HUES48 (cell line): ENCODE measurements around the gene GPR55.
"Not testable (repeated sequence)": the region's sequence is repeated elsewhere in the genome, so short reads cannot be mapped to it uniquely, and the experiment has no call there.

Experiments used
- H3K27ac ChIP-seq: one replicate; pipeline ENCODE4 v1.7.0; 2013; ENCODE audit warnings: low read depth, low read length, inconsistent platforms
- H3K27me3 ChIP-seq: 2 replicates; pipeline ENCODE4 v1.6.1; 2013; ENCODE audit warnings: mild to moderate bottlenecking, low read length; ENCODE audit not compliant: control insufficient read depth, insufficient read depth
- H3K36me3 ChIP-seq: 2 replicates; pipeline ENCODE4 v1.6.1; 2013; ENCODE audit warnings: low read length; ENCODE audit not compliant: control insufficient read depth, insufficient read depth
- H3K4me1 ChIP-seq: 2 replicates; pipeline ENCODE4 v1.6.1; 2013; ENCODE audit warnings: mild to moderate bottlenecking, low read length; ENCODE audit not compliant: control insufficient read depth, insufficient read depth
- H3K4me3 ChIP-seq: 2 replicates; pipeline ENCODE4 v1.5.1; 2013; ENCODE audit warnings: mild to moderate bottlenecking, low read depth, low read length
- H3K9ac ChIP-seq: 2 replicates; pipeline ENCODE4 v1.6.1; 2013; ENCODE audit warnings: mild to moderate bottlenecking, low read depth, low read length, moderate library complexity
- H3K9me3 ChIP-seq: 2 replicates; pipeline ENCODE4 v1.6.1; 2013; ENCODE audit warnings: low read length; ENCODE audit not compliant: control insufficient read depth, insufficient read depth

GPR55 gene

DNA sequence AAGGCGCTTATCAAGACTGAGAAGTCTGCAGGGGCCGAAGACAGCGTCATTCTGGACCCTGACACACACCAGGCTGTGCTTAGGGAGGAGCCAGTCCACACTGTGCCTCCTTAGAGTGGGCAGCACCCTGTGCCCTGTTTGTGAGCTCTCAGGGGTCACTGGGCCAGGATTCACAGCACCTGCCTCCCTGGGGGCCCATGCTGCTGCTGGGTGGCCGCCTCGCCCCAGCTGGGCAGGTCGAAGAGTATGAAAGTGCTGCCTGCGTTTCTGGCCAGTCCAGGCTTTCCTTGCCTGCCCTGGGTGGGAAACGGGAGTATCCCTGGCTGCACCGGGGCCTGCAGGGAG lies 15.4 kb upstream of the GPR55 start:
- Histone ChIP-seq H3K9ac (no peak overlapping the region), H3K27ac (no peak overlapping the region), H3K4me1 (no peaks in the 10 kb centered on the region), H3K9me3 (peaks cover 4% of the 10 kb centered on the region; the same call in 1 of the 2 replicates), H3K27me3 (no peaks in the 10 kb centered on the region), H3K36me3 (no peaks in the 10 kb centered on the region), H3K4me3 (no peak overlapping the region)

DNA sequence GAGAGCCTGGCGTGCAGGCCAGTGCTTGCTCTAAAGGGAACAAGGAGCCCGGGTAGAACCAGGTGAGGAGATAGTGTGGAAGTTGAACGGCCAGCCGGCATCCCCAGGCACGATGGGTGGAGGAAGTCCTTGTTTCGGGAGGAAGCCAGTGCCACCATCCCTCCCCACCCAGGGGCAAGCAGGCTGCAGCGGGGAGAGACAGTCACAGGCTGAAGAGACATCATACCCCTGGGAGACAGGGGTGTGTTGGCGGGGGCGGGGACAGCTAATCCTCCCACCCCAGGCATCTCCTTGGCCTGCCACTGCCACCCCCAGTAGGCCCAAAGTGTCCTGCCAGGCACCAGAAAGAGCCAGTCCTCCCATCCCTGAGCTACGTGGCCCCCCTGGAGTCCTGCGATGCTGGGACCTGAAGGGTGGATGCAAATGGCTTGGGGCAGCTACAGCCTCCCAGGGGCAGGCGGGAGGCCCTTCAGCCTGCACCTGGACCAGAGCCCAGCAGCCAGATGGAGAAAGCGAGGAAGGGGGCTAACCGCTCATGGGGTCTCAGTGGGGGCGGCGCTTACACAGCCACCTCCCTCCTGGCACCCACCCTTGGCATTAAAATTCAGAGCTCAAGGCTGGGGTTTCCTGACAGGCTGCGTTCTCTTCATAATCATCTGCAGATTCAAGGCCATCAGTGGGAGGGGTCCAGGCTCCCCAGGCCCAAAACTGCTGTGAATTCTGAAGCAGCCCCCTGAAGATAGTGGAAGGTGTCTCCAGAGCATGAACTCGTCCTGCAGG lies 14.8 kb upstream of the GPR55 start:
- H3K27me3 ChIP-seq: no peaks in the 10 kb centered on the region
- H3K36me3 ChIP-seq: no peaks in the 10 kb centered on the region
- no peak overlapping the region for H3K9ac ChIP-seq
- H3K27ac ChIP-seq: no peak overlapping the region
- no peak overlapping the region for H3K4me3 ChIP-seq
- H3K4me1 ChIP-seq: no peaks in the 10 kb centered on the region
- H3K9me3 ChIP-seq: peaks cover 4% of the 10 kb centered on the region; the same call in 1 of the 2 replicates

DNA sequence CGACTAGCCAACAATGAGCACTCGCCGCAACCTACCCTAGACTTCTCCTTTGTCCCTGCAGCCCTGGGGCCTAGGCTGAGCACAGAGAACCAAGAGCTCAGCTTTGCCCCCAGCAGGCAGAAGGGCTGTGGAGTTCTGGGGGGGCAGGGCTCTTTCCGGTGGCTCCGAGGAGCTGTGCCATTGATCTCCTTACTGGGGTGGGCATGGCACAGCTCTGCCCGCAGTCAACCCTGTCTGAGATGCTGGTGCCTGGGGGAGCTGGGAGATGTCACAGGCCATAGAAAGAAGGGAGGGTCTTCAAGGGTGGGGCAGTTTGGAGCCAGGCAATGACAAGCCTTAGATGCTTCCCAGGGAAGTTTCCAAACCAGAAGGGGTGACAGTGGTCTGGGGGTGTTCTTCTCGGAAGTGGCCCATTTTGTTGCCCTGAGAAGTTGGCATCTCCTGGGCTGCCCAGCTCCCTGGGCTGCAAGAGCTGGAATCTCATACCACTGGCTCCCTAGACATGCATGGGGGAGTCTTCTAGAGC lies 14.1 kb upstream of the GPR55 start:
- no peaks in the 10 kb centered on the region for H3K27me3 ChIP-seq
- H3K9me3 ChIP-seq: peaks cover 4% of the 10 kb centered on the region; the same call in 1 of the 2 replicates

DNA sequence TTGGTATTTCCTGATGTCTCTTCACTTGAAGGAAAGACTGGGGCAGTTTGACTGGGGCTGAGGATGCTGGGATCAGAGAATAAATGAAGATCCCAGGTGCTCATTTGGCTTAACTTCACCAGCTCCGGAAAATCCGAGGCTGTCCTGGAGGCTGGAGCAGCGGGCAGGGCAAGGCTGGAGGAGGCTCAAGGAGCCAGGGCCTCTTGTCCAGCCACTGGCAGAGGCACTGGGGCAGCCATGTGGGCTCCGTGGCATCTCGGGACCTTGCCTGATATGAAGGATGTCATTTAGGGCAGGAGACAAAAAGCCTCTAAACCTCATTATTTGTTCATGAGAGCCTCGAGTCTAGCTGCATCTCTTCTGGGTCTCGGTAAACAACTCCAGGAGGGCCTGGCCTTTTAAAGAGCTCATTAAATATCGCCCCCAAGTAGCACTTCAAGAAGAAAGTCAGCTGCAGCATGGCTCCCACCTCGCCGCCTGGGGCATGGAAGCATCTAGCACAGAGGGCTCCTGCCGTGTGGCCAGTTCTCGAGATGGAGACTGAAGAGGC lies 13.5 kb upstream of the GPR55 start:
- Histone ChIP-seq H3K9ac (no peak overlapping the region), H3K36me3 (no peaks in the 10 kb centered on the region), H3K9me3 (peaks cover 4% of the 10 kb centered on the region; the same call in 1 of the 2 replicates), H3K27me3 (no peaks in the 10 kb centered on the region), H3K4me1 (peaks cover 6% of the 10 kb centered on the region; the same call in 1 of the 2 replicates), H3K27ac (no peak overlapping the region), H3K4me3 (no peak overlapping the region)

More for the DNA sequence above, 14.1 kb upstream of the GPR55 start:
- H3K36me3 ChIP-seq: no peaks in the 10 kb centered on the region
- no peak overlapping the region for H3K9ac ChIP-seq
- H3K4me1 ChIP-seq: peaks cover 4% of the 10 kb centered on the region; the same call in 1 of the 2 replicates
- no peak overlapping the region for H3K27ac ChIP-seq
- no peak overlapping the region for H3K4me3 ChIP-seq

DNA sequence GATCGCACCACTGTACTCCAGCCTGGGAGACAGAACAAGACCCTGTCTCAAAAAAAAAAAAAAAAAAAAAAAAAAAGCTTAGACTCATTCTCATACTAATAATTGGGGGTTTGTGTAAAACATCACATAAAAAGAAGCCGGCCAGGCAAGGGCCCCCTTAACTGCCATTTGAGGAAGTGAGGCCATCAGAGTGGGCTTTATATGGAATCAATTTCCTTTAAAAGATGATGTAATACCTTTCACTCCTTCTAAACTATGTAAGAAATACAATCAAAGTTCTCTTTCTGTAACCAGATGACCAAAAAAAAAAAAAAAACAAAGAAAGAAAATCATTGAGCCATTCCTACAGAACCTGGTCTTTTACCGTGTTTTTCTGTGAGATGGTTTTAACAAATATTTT lies 13.1 kb upstream of the GPR55 start:
- no peaks in the 10 kb centered on the region for H3K27me3 ChIP-seq
- H3K9me3 ChIP-seq: peaks cover 4% of the 10 kb centered on the region; the same call in 1 of the 2 replicates
- H3K9ac ChIP-seq: no peak overlapping the region
- no peaks in the 10 kb centered on the region for H3K36me3 ChIP-seq
- no peak overlapping the region for H3K4me3 ChIP-seq
- H3K4me1 ChIP-seq: peaks cover 6% of the 10 kb centered on the region; the same call in 1 of the 2 replicates
- no peak overlapping the region for H3K27ac ChIP-seq

- Histone ChIP-seq H3K27me3 (no peaks in the 10 kb centered on the region), H3K9me3 (peaks cover 4% of the 10 kb centered on the region; the same call in 1 of the 2 replicates), H3K4me3 (no peak overlapping the region), H3K9ac (no peak overlapping the region), H3K4me1 (peaks cover 6% of the 10 kb centered on the region; the same call in 1 of the 2 replicates), H3K36me3 (no peaks in the 10 kb centered on the region), H3K27ac (no peak overlapping the region)
These were observed 12.3 kb upstream of the GPR55 start for GRCh38 chr2:230937362-230937761.

DNA sequence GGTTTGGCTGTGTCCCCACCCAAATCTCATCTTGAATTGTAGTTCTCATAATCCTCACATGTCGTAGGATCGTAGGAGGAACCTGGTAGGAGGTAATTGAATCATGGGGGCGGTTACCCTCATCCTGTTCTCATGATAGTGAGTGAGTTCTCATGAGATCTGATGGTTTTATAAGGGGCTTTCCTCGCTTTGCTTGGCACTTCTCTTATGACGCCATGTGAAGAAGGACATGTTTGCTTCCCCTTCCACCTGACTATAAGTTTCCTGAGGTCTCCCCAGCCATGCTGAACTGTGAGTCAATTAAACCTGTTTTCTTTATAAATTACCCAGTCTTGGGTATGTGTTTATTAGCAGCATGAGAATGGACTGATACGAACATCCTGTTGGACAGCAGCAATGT lies 11.2 kb upstream of the GPR55 start:
- H3K36me3 ChIP-seq, H3K27ac ChIP-seq, H3K4me1 ChIP-seq, H3K9me3 ChIP-seq, H3K27me3 ChIP-seq, H3K4me3 ChIP-seq, H3K9ac ChIP-seq: not testable (repeated sequence)

DNA sequence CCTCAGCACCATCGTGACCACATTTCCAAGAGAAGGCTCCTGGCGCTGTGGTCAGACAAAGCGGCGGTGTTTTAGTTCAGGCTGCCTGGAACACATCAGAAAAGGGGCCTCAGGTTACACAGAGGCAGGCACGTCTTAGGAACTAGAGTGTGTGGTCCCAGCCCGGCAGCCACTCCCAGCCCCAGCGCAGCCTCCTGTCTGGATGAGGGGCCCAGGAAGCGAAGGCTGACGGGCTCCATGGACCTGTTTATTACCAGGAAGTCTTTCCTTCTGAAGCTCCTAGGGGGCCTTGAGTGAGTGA lies 10.0 kb upstream of the GPR55 start:
- Histone ChIP-seq H3K9me3 (peaks cover 4% of the 10 kb centered on the region; the same call in 1 of the 2 replicates), H3K9ac (no peak overlapping the region), H3K4me3 (no peak overlapping the region), H3K27me3 (no peaks in the 10 kb centered on the region), H3K36me3 (no peaks in the 10 kb centered on the region), H3K27ac (no peak overlapping the region), H3K4me1 (peaks cover 6% of the 10 kb centered on the region; the same call in 1 of the 2 replicates)

DNA sequence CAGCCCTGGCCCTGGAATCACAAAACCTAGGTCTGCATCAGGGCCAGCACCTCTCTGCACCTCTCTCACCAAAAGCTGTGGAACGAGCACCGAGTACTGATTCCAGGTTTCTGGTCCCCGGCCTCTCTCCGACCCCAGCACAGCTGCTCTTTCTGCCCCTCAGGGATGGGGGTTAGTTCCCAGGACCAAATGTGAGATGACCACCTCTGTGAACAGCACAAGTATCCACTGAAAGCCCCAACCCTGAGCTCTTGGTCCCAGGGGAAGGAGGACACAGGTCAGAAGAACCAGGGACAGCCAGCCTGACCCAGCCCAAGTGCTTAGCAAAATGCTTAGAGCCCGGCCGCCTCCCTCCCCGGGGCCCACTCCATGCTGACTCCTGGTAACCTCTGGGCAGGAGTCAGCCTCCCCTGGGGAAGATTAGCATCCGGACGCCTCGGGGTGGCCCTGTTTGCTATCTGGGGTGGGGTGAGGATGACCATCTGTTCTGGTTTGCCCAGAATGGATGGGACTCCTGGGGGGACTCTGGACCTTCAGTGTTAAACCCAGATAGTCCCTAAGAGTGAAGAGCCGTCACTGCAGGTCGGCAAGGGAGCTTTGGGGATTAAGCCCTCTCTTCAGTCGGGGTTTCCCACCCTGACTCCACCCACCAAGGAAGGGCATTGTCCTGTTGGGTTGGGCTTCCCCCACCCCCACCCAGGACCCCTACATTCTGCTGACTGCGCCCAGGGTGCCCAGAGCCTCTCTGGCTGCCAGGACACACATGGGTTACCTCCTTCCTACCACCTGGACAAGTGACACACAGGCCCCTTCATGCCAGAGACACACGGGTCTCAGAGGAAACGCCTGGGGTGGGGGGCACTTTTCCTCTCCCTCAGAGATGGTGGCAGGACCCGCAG lies 9.4 kb upstream of the GPR55 start:
- Histone ChIP-seq H3K9ac (no peak overlapping the region), H3K4me1 (peaks cover 6% of the 10 kb centered on the region; the same call in 1 of the 2 replicates), H3K36me3 (no peaks in the 10 kb centered on the region), H3K9me3 (peaks cover 4% of the 10 kb centered on the region; the same call in 1 of the 2 replicates), H3K27ac (no peak overlapping the region), H3K27me3 (no peaks in the 10 kb centered on the region), H3K4me3 (no peak overlapping the region)

- peaks cover 6% of the 10 kb centered on the region; the same call in 1 of the 2 replicates for H3K4me1 ChIP-seq
- H3K27me3 ChIP-seq: no peaks in the 10 kb centered on the region
- no peaks in the 10 kb centered on the region for H3K36me3 ChIP-seq
- H3K4me3 ChIP-seq: no peak overlapping the region
- H3K27ac ChIP-seq: no peak overlapping the region
- H3K9ac ChIP-seq: no peak overlapping the region
- H3K9me3 ChIP-seq: peaks cover 4% of the 10 kb centered on the region; the same call in 1 of the 2 replicates
These were observed 8.6 kb upstream of the GPR55 start for GRCh38 chr2:230933521-230934180.
